ENCODE measurements around the gene FAM184B.
A peak's percentile ranks its signal among the peaks of the same experiment; 100 is the strongest.

The FAM184B gene

DNA sequence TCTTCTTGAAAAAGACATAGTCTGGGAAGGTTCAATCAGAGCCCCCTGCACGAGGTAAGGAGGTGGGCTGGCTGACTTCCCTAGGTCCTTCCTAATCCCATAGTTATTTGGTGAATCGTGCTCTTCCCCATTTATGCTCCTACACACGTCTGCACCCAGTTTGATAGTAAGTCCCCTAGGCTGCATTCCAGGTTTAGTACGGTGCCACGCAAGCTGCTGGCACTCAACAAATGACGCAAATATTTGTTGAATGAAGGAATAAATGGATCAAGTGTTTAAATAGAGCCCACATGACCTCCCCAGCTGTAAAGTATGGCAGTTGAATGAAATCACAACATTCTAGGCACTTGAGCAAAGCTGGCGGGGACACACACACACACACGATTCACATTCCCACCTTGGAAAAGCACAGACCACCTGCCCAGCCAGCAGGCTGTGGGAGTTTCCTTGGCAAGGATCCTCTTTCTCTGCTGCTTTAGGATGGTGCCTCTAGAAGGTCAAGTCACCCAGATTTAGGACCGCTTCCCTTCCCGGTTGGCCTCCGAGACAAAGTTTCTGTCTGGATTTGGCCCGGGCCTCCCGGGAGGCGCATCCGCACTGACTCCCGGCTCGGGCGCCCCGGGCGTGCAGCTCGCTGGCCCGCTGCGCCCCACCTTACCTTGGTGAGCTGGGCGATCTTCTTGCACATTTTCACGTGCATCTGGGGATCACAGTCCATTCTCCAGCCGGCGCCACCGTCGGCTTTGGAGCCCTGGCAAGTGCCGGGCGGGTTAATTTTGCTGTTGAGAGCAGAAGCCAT lies 721 bp downstream of the FAM184B start:
- Histone ChIP-seq H3K4me1 (ENCODE audit: low read length) (no peaks in the 10 kb centered on the region), H3K9ac (ENCODE audit: low read length) (no peak overlapping the region), H3K4me2 (ENCODE audit: low read depth, low read length) (no peak overlapping the region), H3K27me3 (replicated peaks; ENCODE audit: insufficient read depth, low read length) (no peaks in the 10 kb centered on the region), H3K9me2 (replicated peaks; ENCODE audit: insufficient read depth, low read length) (no peaks in the 10 kb centered on the region), H3K9me3 (replicated peaks; ENCODE audit: insufficient read depth, low read length) (no peaks in the 10 kb centered on the region), H3K79me2 (ENCODE audit: low read length) (no peaks in the 10 kb centered on the region), H3K36me3 (replicated peaks; ENCODE audit: insufficient read depth, low read length) (no peaks in the 10 kb centered on the region), H3F3A (ENCODE audit: insufficient read depth, low read length) (no peaks in the 10 kb centered on the region), H4K20me1 (ENCODE audit: insufficient read depth, low read length) (no peaks in the 10 kb centered on the region), H3K27ac (ENCODE audit: low read length) (no peak overlapping the region), H2AFZ (ENCODE audit: low read length) (no peak overlapping the region), H3K4me3 (ENCODE audit: low read length) (no peak overlapping the region)
- TF ChIP-seq EZH2 (optimal IDR thresholded peaks at IDR 0.05; ENCODE audit: low read depth, low read length), result no peak
- TF ChIP-seq, protein P1, sequence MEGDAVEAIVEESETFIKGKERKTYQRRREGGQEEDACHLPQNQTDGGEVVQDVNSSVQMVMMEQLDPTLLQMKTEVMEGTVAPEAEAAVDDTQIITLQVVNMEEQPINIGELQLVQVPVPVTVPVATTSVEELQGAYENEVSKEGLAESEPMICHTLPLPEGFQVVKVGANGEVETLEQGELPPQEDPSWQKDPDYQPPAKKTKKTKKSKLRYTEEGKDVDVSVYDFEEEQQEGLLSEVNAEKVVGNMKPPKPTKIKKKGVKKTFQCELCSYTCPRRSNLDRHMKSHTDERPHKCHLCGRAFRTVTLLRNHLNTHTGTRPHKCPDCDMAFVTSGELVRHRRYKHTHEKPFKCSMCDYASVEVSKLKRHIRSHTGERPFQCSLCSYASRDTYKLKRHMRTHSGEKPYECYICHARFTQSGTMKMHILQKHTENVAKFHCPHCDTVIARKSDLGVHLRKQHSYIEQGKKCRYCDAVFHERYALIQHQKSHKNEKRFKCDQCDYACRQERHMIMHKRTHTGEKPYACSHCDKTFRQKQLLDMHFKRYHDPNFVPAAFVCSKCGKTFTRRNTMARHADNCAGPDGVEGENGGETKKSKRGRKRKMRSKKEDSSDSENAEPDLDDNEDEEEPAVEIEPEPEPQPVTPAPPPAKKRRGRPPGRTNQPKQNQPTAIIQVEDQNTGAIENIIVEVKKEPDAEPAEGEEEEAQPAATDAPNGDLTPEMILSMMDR (IDR thresholded peaks at IDR 0.05; ENCODE audit: low read length), result no peak
- no peak for TF ChIP-seq EZH2phosphoT487 (IDR thresholded peaks at IDR 0.05; ENCODE audit: low read length)
- no peak for DNase-seq

DNA sequence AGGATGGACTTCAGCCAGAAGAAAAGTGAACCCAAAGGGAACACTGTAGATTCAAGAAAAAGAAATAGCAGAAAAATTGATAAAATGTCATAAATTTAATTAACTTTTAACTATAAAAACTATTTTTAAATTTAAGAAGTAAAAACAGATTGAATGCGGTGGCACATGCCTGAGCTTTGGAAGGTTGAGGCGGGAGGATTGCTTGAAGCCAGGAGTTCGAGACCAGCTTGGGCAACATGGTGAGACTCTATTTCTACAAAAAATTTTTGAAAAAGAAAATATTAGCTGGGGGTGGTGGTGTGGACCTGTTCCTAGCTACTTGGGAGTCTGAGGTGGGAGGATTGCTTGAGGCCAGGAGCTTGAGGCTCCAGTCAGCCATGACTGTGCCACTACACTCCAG lies 3.0 kb downstream of the FAM184B start:
- Histone ChIP-seq H3K79me2 (ENCODE audit: low read length) (no peaks in the 10 kb centered on the region), H3K4me1 (ENCODE audit: low read length) (no peaks in the 10 kb centered on the region), H3K4me2 (ENCODE audit: low read depth, low read length) (no peak overlapping the region), H3K9ac (ENCODE audit: low read length) (no peak overlapping the region), H3K4me3 (ENCODE audit: low read length) (no peak overlapping the region), H3K27ac (ENCODE audit: low read length) (no peak overlapping the region), H3K36me3 (replicated peaks; ENCODE audit: insufficient read depth, low read length) (no peaks in the 10 kb centered on the region), H3K27me3 (replicated peaks; ENCODE audit: insufficient read depth, low read length) (no peaks in the 10 kb centered on the region), H2AFZ (ENCODE audit: low read length) (no peak overlapping the region), H3K9me3 (replicated peaks; ENCODE audit: insufficient read depth, low read length) (no peaks in the 10 kb centered on the region), H3F3A (ENCODE audit: insufficient read depth, low read length) (no peaks in the 10 kb centered on the region), H3K9me2 (replicated peaks; ENCODE audit: insufficient read depth, low read length) (no peaks in the 10 kb centered on the region), H4K20me1 (ENCODE audit: insufficient read depth, low read length) (no peaks in the 10 kb centered on the region)
- no peak for DNase-seq
- TF ChIP-seq EZH2 (optimal IDR thresholded peaks at IDR 0.05; ENCODE audit: low read depth, low read length) (no peak), EZH2phosphoT487 (IDR thresholded peaks at IDR 0.05; ENCODE audit: low read length) (no peak)
- TF ChIP-seq, protein P1 (IDR thresholded peaks at IDR 0.05; ENCODE audit: low read length), result no peak

DNA sequence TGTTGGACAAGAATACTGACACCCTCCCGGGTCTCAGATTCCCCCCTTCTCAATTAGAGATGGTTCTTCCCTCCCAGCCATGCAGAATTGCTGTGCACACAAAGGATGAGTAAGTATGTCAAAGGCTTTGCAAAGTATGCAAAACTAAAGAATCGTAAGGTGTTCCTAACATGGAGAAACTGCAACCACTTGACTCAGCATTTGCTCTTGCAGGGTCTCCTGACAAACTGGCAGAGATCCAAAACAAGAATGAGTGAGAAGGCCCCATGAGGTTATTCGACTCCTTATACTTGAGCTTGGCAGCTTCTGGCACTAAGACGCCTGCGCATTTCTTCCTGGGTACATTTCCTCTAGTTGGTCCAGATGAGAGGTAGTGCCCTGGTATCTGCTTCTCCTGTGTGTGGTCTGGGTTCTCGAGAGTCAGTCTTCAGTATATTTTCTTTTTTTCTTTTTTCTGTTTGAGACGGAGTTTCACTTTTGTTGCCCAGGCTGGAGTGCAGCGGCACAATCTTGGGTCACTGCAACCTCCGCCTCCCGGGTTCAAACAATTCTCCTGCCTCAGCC lies 8.2 kb downstream of the FAM184B start:
- H3K4me2 ChIP-seq (ENCODE audit: low read depth, low read length), result peak overlapping the region; percentile 57

More for the DNA sequence above, 8.2 kb downstream of the FAM184B start:
- Histone ChIP-seq H3K27ac (ENCODE audit: low read length) (peak overlapping the region; percentile 16; the same call in 1 of the 2 replicates), H4K20me1 (ENCODE audit: insufficient read depth, low read length) (no peaks in the 10 kb centered on the region), H3K79me2 (ENCODE audit: low read length) (no peaks in the 10 kb centered on the region), H3K9me3 (replicated peaks; ENCODE audit: insufficient read depth, low read length) (no peaks in the 10 kb centered on the region), H2AFZ (ENCODE audit: low read length) (peak overlapping the region; percentile 53), H3K9ac (ENCODE audit: low read length) (no peak overlapping the region), H3K4me3 (ENCODE audit: low read length) (peak overlapping the region; percentile 38), H3K4me1 (ENCODE audit: low read length) (peaks cover 10% of the 10 kb centered on the region; the same call in 1 of the 2 replicates), H3K36me3 (replicated peaks; ENCODE audit: insufficient read depth, low read length) (no peaks in the 10 kb centered on the region), H3K27me3 (replicated peaks; ENCODE audit: insufficient read depth, low read length) (no peaks in the 10 kb centered on the region), H3K9me2 (replicated peaks; ENCODE audit: insufficient read depth, low read length) (no peaks in the 10 kb centered on the region), H3F3A (ENCODE audit: insufficient read depth, low read length) (peaks cover 7% of the 10 kb centered on the region; the same call in 1 of the 2 replicates)
- peak; percentile 71 for DNase-seq
- TF ChIP-seq EZH2phosphoT487 (IDR thresholded peaks at IDR 0.05; ENCODE audit: low read length) (no peak), EZH2 (optimal IDR thresholded peaks at IDR 0.05; ENCODE audit: low read depth, low read length) (no peak)
- TF ChIP-seq, protein P1 (IDR thresholded peaks at IDR 0.05; ENCODE audit: low read length), result no peak
